ENCODE results near the gene SELENOH.

DNA sequence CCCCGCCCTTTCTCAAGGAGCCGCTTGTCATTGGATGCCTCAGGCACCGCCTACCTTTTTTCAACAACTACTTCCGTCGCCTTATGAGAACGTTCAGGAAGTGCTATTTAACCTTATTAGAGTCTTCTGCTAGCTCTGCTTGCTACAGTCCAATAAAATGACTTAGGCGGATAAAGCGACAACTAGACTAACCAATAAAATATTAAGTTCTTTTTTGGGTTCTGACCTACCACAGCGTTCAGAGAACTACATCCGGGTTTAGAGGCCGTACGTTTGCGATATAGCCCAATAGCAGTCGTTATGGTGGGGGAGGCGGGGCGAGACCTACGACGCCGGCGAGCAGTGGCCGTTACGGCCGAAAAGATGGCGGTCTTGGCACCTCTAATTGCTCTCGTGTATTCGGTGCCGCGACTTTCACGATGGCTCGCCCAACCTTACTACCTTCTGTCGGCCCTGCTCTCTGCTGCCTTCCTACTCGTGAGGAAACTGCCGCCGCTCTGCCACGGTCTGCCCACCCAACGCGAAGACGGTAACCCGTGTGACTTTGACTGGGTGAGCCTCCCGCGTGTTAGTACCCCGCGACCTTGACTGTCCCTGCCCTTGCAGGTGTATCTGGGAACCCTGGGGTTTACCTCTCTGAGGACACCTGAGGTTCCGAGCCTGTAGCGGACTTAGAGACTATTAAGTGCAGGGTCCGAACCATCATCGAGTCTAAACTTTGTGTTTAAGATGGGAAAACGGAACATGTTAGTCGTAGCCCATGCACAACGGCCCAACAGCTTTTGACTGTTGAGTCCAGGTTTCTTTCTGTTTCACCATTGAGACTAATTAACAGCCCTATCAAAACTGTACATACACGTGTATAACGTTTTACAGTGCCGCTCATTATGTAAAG is 28.8 kb upstream of the SELENOH start, which contains the start of gene TMX2:
- TF ChIP-seq CTCF (IDR thresholded peaks at IDR 0.05) (no peak), ZFX (IDR thresholded peaks at IDR 0.05; ENCODE audit: borderline replicate concordance) (no peak)

Data from 22Rv1 (cell line).